Measurements from ENCODE around the gene DCXR. TPM values are rescaled to one million over a fixed set of nuclear protein-coding genes. Genes with fewer than 3 reads are reported as not detected.

The DCXR gene
- total and polyA plus RNA-seq, 11 donors, result 139 to 312 (median 200) TPM

DNA sequence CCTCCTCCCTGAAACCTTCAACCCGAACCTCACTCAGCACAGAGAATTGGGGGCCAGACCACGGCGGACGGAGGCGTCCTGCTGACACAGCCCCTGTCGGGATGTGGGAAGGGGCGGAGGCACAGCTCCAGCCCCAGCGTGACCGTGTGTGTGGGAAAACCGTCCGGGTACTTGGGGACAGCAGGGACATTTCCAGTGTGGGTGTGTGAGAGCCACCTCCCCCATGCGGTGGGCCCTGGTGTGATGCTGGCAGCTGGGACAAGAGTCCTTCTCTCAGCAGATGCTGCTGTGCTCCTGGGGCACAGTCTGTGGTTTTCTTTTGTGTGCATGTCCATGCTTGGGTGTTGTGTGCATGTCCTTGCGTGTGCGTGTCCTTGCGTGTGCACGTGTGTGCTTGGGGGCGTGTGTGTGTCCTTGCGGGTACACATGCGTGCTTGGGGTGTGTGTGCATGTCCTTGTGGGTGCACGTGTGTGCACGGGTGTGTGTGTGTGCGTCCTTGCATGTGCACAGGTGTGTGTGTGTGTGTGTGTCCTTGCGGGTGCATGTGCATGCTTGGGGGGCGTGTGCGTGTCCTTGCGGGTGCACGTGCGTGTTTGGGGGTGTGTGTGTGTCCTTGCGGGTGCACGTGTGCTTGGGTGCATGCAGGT lies 31.7 kb downstream of the DCXR start:
- intact Hi-C loops (cut with DNase I), result no loop called here
- WGBS, 4 donors, result 87 to 91% (median 90%) methylated on average over 29 to 30 of the region's 30 CpGs
- Histone ChIP-seq H3K4me1 (peaks cover 0 to 48% (median 21%) of the 10 kb centered on the region in 12 donors), H3K27ac (no peak overlapping the region), H3K36me3 (no peaks in the 10 kb centered on the region), H3K9me3 (no peaks in the 10 kb centered on the region), H3K4me3 (no peak overlapping the region), H3K27me3 (no peaks in the 10 kb centered on the region)
- ATAC-seq (no peak), DNase-seq (no peak)
- no peak for TF ChIP-seq POLR2A (IDR thresholded peaks at IDR 0.05)
- TF ChIP-seq, protein P1, sequence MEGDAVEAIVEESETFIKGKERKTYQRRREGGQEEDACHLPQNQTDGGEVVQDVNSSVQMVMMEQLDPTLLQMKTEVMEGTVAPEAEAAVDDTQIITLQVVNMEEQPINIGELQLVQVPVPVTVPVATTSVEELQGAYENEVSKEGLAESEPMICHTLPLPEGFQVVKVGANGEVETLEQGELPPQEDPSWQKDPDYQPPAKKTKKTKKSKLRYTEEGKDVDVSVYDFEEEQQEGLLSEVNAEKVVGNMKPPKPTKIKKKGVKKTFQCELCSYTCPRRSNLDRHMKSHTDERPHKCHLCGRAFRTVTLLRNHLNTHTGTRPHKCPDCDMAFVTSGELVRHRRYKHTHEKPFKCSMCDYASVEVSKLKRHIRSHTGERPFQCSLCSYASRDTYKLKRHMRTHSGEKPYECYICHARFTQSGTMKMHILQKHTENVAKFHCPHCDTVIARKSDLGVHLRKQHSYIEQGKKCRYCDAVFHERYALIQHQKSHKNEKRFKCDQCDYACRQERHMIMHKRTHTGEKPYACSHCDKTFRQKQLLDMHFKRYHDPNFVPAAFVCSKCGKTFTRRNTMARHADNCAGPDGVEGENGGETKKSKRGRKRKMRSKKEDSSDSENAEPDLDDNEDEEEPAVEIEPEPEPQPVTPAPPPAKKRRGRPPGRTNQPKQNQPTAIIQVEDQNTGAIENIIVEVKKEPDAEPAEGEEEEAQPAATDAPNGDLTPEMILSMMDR (IDR thresholded peaks at IDR 0.05), result no peak

DNA sequence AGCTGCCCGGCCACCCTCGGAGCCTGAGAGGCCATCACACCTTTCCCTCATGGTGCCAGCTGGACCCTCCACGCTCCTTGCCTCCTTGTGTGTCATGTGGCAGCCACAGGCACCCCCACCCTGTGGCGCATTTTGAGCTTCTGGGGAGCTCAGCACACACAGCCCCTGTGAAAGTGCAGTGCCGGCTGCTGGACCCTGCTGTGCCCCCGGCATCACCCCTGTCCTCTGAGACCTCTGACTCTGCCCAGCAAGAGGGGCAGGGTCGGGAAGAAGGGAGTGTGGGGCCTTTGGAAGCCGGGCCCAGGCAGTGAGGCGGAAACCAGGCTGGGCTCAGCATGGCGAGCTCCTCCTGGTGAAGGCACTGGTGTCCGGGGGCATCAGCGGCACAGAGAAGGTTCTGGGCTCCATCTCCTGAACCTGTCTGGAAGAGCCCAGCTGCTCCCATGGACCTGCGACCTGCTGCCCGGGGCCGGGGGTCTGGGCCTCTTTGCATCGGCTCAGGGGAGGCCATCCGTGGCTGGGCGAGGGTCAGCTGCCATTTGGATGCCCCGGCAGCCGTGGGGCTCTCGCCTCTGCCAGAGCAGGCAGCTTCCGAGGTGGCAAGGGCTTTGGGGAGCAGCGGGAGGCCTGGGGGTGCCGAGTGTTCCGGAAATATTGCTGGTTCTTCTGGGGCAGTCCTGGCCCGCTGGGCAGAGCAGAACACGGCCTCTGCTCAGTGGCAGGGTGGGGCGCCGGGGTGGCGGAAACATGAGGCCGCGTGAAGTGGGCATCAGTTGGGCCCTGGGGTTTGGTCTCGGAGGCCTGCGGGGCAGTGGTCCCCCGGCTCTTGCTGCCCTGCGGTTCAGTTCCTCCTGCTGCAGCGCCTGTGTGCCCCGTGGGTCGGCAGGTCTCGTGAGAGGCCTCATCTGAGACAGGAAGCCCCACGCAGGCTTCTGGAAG lies 32.7 kb downstream of the DCXR start:
- intact Hi-C loops (cut with DNase I), result no loop called here
- 88 to 90% (median 89%) methylated on average over 31 to 41 of the region's 41 CpGs for WGBS, 4 donors
- H3K4me1 ChIP-seq, result peaks cover 0 to 48% (median 21%) of the 10 kb centered on the region in 12 donors

DNA sequence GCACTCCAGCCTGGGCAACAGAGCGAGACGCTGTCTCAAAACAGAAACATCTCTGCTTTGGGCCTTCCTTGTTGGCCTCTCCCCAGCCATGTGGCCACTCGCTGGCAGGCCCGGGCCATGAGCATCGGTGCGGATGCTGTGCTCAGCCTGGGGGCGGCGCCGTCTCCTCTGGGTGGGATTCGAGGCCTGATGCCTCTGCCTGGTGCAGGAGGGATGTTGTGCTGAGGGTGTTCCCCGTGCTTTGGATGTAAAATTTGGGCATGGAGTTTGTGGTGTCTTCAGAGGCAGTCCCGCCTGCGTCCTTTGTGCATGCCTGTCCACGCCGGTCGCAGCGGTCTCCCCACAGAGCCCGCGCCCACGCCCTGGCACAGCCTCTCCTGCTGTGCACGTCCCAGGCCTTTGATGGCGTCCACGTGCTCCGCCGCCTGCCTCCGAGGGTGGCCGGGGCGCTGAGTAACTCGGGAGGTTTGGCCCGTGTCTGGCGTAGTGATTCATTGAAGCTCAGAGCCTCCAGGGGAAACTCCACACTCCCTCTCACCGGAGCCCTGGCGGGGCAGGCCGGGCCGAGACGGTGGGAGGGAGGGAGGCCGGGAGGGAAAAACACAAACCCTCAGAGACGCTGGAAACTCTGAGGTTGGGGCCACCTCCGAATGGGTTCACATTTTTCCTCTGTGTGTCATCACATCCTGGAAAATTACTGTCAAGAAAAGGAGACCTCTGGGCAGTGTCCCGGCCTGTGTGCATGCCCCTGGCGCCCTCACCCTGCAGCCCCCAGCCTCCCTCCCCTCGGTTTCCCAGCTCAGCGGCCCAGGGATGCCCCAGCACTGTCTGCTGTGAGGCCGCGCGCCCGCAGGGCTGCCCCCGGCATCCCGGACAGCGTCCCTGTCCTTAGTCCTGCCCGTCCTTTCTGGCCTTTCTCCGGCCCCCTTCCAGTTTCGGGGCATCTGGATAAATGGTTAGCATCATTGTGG lies 33.8 kb downstream of the DCXR start:
- H3K9me3 ChIP-seq, result no peaks in the 10 kb centered on the region
- H3K4me3 ChIP-seq, result peak overlapping the region in 1 of 12 donors; percentile 12
- whole genome bisulfite sequencing, 4 donors, result 63 to 83% (median 70%) methylated on average over 36 to 53 of the region's 53 CpGs
- TF ChIP-seq, protein P1 (IDR thresholded peaks at IDR 0.05), result no peak
- no peak for TF ChIP-seq POLR2A (IDR thresholded peaks at IDR 0.05)
- no peaks in the 10 kb centered on the region for H3K27me3 ChIP-seq
- ATAC-seq (peak; percentile 6 to 72 (median 57)), DNase-seq (peak in 4 of 5 donors; percentile 53 to 70 (median 62))
- no peaks in the 10 kb centered on the region for H3K36me3 ChIP-seq
- H3K27ac ChIP-seq, result peak overlapping the region in 1 of 12 donors; percentile 66
- intact Hi-C loops (cut with DNase I), result no loop called here
- peaks cover 0 to 39% (median 18%) of the 10 kb centered on the region in 12 donors for H3K4me1 ChIP-seq

More for the DNA sequence above, 32.7 kb downstream of the DCXR start:
- H3K9me3 ChIP-seq, result no peaks in the 10 kb centered on the region
- peak overlapping the region in 1 of 12 donors; percentile 66 for H3K27ac ChIP-seq
- no peaks in the 10 kb centered on the region for H3K36me3 ChIP-seq
- DNase-seq, result no peak
- no peak overlapping the region for H3K4me3 ChIP-seq
- ATAC-seq, result no peak
- TF ChIP-seq, protein P1 (IDR thresholded peaks at IDR 0.05), result no peak
- no peak for TF ChIP-seq POLR2A (IDR thresholded peaks at IDR 0.05)
- H3K27me3 ChIP-seq, result no peaks in the 10 kb centered on the region

Measured in heart left ventricle (tissue), 16 donors.